ENCODE results near the gene SHISAL1. TPM values are rescaled to one million over a fixed set of nuclear protein-coding genes. Genes with fewer than 3 reads are reported as not detected.

SHISAL1 gene
- total RNA-seq, 4 donors from 2014 or later: 0.47 to 1.9 (median 0.75) TPM

DNA sequence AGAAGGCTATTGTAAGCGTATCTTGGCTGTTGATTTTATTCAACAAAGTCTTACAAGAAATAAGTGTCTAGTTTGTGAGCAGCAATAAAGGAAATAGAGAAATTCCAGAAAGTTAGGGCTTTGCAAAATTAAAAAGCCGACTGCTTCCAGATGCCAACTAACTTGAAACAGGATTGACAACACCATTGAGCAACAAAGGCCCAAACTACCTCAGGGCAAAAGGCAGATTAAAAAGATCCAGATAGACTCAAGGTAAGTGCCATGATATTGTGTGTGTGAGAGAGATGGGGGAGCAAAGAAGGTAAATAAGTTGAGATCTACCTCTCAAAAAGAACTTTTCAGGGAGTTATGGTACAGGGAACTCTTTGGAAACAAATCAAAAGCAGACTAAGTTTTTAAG lies 82.9 kb downstream of the SHISAL1 start:
- DNase-seq (ENCODE audit: low spot score) (no peak), ATAC-seq (ENCODE audit: low FRiP score) (no peak)
- TF ChIP-seq, protein P1, sequence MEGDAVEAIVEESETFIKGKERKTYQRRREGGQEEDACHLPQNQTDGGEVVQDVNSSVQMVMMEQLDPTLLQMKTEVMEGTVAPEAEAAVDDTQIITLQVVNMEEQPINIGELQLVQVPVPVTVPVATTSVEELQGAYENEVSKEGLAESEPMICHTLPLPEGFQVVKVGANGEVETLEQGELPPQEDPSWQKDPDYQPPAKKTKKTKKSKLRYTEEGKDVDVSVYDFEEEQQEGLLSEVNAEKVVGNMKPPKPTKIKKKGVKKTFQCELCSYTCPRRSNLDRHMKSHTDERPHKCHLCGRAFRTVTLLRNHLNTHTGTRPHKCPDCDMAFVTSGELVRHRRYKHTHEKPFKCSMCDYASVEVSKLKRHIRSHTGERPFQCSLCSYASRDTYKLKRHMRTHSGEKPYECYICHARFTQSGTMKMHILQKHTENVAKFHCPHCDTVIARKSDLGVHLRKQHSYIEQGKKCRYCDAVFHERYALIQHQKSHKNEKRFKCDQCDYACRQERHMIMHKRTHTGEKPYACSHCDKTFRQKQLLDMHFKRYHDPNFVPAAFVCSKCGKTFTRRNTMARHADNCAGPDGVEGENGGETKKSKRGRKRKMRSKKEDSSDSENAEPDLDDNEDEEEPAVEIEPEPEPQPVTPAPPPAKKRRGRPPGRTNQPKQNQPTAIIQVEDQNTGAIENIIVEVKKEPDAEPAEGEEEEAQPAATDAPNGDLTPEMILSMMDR (IDR thresholded peaks at IDR 0.05): no peak

DNA sequence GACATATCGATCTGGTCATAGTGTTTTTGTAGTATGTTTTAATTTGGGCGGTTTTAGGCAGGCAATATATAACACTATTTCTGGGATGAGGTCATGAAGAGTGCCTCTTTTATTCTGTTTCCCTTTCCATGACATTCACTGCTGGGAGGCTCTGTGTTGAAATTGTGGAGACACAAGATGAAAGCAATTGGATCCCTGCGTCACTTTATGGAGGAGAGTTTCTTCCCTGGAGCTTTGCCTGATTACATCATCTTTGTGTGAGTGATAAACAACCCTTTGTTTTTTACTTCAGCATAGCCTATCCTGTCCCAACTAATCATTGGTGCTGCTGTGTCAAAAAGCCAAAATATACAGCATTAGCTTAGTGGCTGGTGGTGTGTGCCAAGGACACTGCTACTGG lies 83.4 kb downstream of the SHISAL1 start:
- DNase-seq (ENCODE audit: low spot score): no peak
- no peak for ATAC-seq (ENCODE audit: low FRiP score)
- TF ChIP-seq, protein P1 (IDR thresholded peaks at IDR 0.05): no peak

DNA sequence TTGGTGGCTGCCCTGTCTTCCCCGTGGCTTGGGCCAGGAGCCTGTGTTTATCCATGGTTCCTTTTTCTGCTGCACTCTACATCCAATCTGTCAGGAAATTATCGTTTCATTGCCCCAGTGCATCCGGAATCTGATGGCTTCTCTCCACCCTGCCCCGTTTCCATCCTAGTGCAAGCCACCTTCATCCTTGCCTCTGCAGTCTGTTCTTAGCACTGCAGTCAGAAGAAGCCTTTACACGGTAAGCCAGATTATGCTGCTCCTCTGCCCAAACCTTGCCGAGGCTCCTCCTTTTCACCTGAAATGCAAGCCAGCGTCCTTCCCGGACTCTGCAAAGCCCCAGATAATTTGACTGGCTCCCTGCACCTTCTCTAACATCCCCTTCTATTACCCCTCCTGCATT lies 86.9 kb downstream of the SHISAL1 start:
- ATAC-seq (ENCODE audit: low FRiP score): no peak
- TF ChIP-seq, protein P1 (IDR thresholded peaks at IDR 0.05): no peak
- DNase-seq (ENCODE audit: low spot score): no peak

DNA sequence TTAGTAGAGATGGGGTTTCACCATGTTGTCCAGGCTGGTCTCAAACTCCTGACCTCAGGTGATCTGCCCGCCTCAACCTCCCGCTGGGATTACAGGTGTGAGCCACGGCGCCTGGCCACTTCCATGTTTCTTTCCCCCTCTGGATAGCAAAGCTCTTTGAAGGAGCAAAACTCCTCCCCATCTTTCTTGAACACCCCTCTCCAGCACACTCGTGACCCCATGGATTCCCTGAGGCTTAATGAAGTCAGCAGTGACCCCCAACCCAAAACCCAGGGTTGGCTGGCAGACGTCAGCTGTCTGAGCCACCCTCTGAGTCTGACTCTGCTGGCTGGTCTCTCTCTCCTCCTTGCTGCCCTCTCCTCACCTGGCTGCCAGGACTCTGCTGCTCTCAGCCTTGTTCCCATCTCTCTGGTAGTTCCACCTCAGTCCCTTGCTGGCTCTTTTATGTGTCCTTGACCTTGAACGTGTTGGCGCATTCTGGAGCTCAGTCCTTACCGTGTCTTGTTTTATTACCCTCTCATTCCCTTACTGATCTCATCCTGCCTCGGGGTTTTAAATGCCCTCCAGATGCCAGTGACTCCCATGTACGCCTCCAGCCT lies 87.6 kb downstream of the SHISAL1 start:
- TF ChIP-seq, protein P1 (IDR thresholded peaks at IDR 0.05): no peak
- DNase-seq (ENCODE audit: low spot score) (no peak), ATAC-seq (ENCODE audit: low FRiP score) (no peak)

DNA sequence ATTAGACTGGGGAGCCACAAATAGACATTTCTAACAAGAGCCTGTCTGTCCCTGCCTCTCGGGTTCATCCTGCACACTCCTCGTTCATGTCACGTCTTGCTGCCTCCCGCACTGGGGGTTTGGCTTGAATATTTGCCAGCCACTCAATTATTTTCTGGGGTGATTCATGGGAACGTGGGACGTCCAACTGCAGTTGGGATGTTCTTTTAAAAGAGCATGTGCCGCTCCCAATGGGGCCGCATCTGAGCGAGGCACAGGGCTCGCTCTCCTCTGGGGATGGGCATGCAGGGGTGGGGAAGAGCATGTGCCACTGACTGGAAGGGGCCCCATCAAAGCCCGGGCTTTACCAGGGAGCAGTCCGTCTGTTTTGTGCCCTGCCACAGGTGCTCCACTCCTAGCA lies 88.6 kb downstream of the SHISAL1 start:
- no peak for DNase-seq (ENCODE audit: low spot score)
- TF ChIP-seq, protein P1 (IDR thresholded peaks at IDR 0.05): no peak
- no peak for ATAC-seq (ENCODE audit: low FRiP score)

DNA sequence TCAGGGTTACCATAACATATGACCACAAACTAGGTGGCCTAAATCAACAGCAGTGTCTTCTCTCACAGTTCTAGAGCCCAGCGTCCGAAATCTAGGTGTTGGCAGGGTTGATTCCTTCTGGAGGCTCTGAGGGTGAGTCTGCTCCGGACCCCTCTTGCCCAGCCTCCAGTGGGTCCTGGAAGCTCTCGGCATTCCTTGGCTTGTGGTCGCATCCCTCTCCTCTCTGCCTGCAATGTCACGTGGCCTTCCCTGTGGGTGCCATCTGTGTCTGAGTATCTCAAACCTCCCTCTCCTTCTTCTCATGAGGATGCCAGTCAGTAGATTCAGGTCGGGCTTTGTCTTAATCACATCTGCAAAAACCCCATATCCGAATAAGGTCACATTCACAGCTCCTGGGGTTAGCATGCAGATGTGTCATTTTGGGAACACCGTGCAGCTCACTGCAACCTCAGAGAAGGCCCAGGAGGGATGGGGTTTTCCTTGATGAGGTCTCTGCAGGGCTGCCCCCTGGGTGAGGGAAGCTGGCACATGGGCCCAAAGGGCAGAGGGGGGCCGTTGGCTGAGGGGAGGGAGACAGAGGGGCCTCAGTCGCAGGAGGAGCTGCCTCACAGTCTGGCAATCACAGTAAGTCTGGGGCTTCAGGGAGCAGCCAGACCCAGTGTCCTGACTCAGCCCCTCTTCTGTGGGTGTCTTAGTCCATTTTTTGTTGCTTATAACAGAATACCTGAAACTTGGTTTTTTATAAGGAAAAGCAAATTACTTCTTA lies 90.9 kb downstream of the SHISAL1 start:
- TF ChIP-seq, protein P1 (IDR thresholded peaks at IDR 0.05): no peak
- no peak for DNase-seq (ENCODE audit: low spot score)
- no peak for ATAC-seq (ENCODE audit: low FRiP score)
